Measurements from ENCODE around the gene CXCL17. TPM values are rescaled to one million over a fixed set of nuclear protein-coding genes. Genes with fewer than 3 reads are reported as not detected.
"Not testable (repeated sequence)": the region's sequence is repeated elsewhere in the genome, so short reads cannot be mapped to it uniquely, and the experiment has no call there.

The CXCL17 gene
- total RNA-seq, 2 experiments from 2014 or later: not detected

DNA sequence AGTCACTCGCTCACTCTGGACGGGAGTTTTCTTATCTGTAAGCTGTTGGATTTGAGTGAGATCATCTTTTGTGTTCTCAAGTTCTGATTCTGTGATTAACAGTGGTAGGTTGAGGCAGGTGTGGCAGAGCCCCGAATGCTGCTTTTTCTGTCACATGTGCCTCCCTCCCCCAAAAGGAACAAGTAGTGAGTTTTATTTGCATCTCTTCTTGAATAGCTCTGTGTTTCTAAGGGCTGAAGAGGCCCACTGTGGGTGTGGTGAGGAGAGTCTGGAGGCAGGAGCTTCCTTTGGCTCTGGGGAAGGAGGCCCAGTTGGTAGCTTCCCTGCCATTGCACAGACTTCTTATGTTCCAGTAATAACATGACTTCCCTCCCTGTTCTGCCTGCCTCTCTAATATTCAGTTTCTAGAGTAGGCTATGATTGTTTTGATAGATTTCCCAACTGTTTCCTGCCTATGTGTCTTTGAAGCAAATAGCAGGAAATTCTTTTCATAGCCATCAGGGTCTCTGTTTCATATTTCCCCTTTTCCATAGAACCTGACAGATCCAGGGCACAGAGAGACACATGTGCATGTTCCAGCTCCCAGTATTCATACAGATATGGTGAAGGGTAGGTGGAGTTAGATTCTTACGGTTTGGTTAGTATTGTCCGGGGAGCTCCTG lies 23.9 kb upstream of the CXCL17 start:
- CTCF ChIA-PET: interaction anchor here (1.0 to 3.7 kb wide), 8 partner anchors 8 to 129 kb away, joined by 3 to 20 read pairs (median 4); partner anchors contain the start of gene CEACAM1
- H3K4me1 Mint-ChIP-seq (ENCODE audit: low read depth): peaks cover 28% of the 10 kb centered on the region
- H3K9me3 Mint-ChIP-seq: no peaks in the 10 kb centered on the region
- POLR2A ChIA-PET: interaction anchor here (1.1 kb wide), 1 partner anchor 9 kb away, joined by 5 read pairs; no protein-coding TSS in a partner anchor
- H3K27ac Mint-ChIP-seq: peak overlapping the region; percentile 76
- TF ChIP-seq, protein P1, sequence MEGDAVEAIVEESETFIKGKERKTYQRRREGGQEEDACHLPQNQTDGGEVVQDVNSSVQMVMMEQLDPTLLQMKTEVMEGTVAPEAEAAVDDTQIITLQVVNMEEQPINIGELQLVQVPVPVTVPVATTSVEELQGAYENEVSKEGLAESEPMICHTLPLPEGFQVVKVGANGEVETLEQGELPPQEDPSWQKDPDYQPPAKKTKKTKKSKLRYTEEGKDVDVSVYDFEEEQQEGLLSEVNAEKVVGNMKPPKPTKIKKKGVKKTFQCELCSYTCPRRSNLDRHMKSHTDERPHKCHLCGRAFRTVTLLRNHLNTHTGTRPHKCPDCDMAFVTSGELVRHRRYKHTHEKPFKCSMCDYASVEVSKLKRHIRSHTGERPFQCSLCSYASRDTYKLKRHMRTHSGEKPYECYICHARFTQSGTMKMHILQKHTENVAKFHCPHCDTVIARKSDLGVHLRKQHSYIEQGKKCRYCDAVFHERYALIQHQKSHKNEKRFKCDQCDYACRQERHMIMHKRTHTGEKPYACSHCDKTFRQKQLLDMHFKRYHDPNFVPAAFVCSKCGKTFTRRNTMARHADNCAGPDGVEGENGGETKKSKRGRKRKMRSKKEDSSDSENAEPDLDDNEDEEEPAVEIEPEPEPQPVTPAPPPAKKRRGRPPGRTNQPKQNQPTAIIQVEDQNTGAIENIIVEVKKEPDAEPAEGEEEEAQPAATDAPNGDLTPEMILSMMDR (IDR thresholded peaks at IDR 0.05): no peak
- no peak overlapping the region for H3K4me3 Mint-ChIP-seq
- no peaks in the 10 kb centered on the region for H3K27me3 Mint-ChIP-seq
- intact Hi-C loops (cut with micrococcal nuclease): no loop called here
- H3K36me3 Mint-ChIP-seq (ENCODE audit: low read depth): no peaks in the 10 kb centered on the region
- ATAC-seq: no peak
- DNase-seq: no peak

GRCh38 chr19:42465827-42466280 lies 23.1 kb upstream of the CXCL17 start:
- H3K27me3 Mint-ChIP-seq: no peaks in the 10 kb centered on the region
- POLR2A ChIA-PET: interaction anchor here (1.1 kb wide), 1 partner anchor 10 kb away, joined by 5 read pairs; no protein-coding TSS in a partner anchor

GRCh38 chr19:42461700-42462324 lies 19.1 kb upstream of the CXCL17 start:
- ATAC-seq (no peak), DNase-seq (no peak)
- POLR2A ChIA-PET: no interaction called here
- H3K4me3 Mint-ChIP-seq: no peak overlapping the region
- H3K27me3 Mint-ChIP-seq: no peaks in the 10 kb centered on the region
- peaks cover 8% of the 10 kb centered on the region for H3K4me1 Mint-ChIP-seq (ENCODE audit: low read depth)
- H3K36me3 Mint-ChIP-seq (ENCODE audit: low read depth): no peaks in the 10 kb centered on the region
- H3K9me3 Mint-ChIP-seq: no peaks in the 10 kb centered on the region
- intact Hi-C loops (cut with micrococcal nuclease): no loop called here
- TF ChIP-seq, protein P1 (IDR thresholded peaks at IDR 0.05): no peak
- CTCF ChIA-PET: interaction anchor here (3.2 kb wide), 1 partner anchor 12 kb away, joined by 9 read pairs; no protein-coding TSS in a partner anchor
- no peak overlapping the region for H3K27ac Mint-ChIP-seq

More at GRCh38 chr19:42465827-42466280, 23.1 kb upstream of the CXCL17 start:
- TF ChIP-seq, protein P1 (IDR thresholded peaks at IDR 0.05): no peak
- Mint-ChIP-seq H3K4me3 (no peak overlapping the region), H3K4me1 (ENCODE audit: low read depth) (peaks cover 28% of the 10 kb centered on the region), H3K9me3 (no peaks in the 10 kb centered on the region), H3K36me3 (ENCODE audit: low read depth) (no peaks in the 10 kb centered on the region), H3K27ac (peak overlapping the region; percentile 14)
- ATAC-seq: no peak
- no peak for DNase-seq
- CTCF ChIA-PET: interaction anchor here (1.0 to 3.4 kb wide), 4 partner anchors 9 to 65 kb away, joined by 3 to 20 read pairs (median 4); no protein-coding TSS in a partner anchor
- intact Hi-C loops (cut with micrococcal nuclease): no loop called here

- H3K36me3 Mint-ChIP-seq (ENCODE audit: low read depth); ATAC-seq; H3K9me3 Mint-ChIP-seq; DNase-seq; H3K4me1 Mint-ChIP-seq (ENCODE audit: low read depth); H3K27ac Mint-ChIP-seq; H3K4me3 Mint-ChIP-seq; H3K27me3 Mint-ChIP-seq; POLR2A ChIA-PET; intact Hi-C loops (cut with micrococcal nuclease): not testable (repeated sequence)
- CTCF ChIA-PET: interaction anchor here (3.2 kb wide), 1 partner anchor 11 kb away, joined by 9 read pairs; no protein-coding TSS in a partner anchor
Measured at GRCh38 chr19:42461231-42461630, 18.5 kb upstream of the CXCL17 start.

GRCh38 chr19:42459926-42460325 lies 17.2 kb upstream of the CXCL17 start:
- no peaks in the 10 kb centered on the region for H3K36me3 Mint-ChIP-seq (ENCODE audit: low read depth)
- H3K27me3 Mint-ChIP-seq: no peaks in the 10 kb centered on the region
- ATAC-seq: no peak
- H3K4me1 Mint-ChIP-seq (ENCODE audit: low read depth): peaks cover 9% of the 10 kb centered on the region
- no peak for DNase-seq
- intact Hi-C loops (cut with micrococcal nuclease): no loop called here
- TF ChIP-seq, protein P1 (IDR thresholded peaks at IDR 0.05): no peak
- POLR2A ChIA-PET: no interaction called here
- CTCF ChIA-PET: interaction anchor here (1.2 to 1.8 kb wide), 2 partner anchors 9 to 69 kb away, joined by 4 to 6 read pairs; no protein-coding TSS in a partner anchor
- no peak overlapping the region for H3K4me3 Mint-ChIP-seq
- H3K27ac Mint-ChIP-seq: no peak overlapping the region
- H3K9me3 Mint-ChIP-seq: no peaks in the 10 kb centered on the region
